Measurements from ENCODE around the gene ARHGEF28. TPM values are rescaled to one million over a fixed set of nuclear protein-coding genes. Genes with fewer than 3 reads are reported as not detected.

Gene ARHGEF28
- total and polyA plus RNA-seq, 2 of the 4 experiments (the other 2 are of a cell fraction): 3.6 to 16.0 TPM

GRCh38 chr5:73661753-73662152, 35.8 kb downstream of the ARHGEF28 start:
- H3K9ac ChIP-seq (ENCODE audit: low read depth, low read length): no peak overlapping the region
- no peak for ATAC-seq (ENCODE audit: low read depth)
- no peak overlapping the region for H4K5ac ChIP-seq (ENCODE audit: low read depth, low read length)
- H3K27ac ChIP-seq (ENCODE audit: insufficient read depth, low read length): no peak overlapping the region
- no peak overlapping the region for H2AK9ac ChIP-seq (replicated peaks; ENCODE audit: low read depth, low read length, poor library complexity)
- H4K20me1 ChIP-seq (ENCODE audit: insufficient read depth, low read length): no peaks in the 10 kb centered on the region
- ChIA-PET POLR2A (ENCODE audit: unreplicated experiment) (no interaction called here), CTCF (no interaction called here)
- H2AK5ac ChIP-seq (ENCODE audit: low read depth, low read length): no peak overlapping the region
- no peak overlapping the region for H2BK15ac ChIP-seq (ENCODE audit: low read depth, low read length)
- H3K14ac ChIP-seq (replicated peaks; ENCODE audit: low read depth, low read length): no peak overlapping the region
- no TSS peak for BruUV-seq (replicated peaks)
- H3K4me1 ChIP-seq (ENCODE audit: control insufficient read depth, insufficient read depth, low read length): no peaks in the 10 kb centered on the region
- no peak overlapping the region for H2AFZ ChIP-seq (replicated peaks; ENCODE audit: low read length, poor library complexity)
- no peak overlapping the region for H4K91ac ChIP-seq (ENCODE audit: insufficient read depth, low read depth, low read length)
- H4K8ac ChIP-seq (ENCODE audit: low read depth in 2 of 2, low read length in 2 of 2): no peak overlapping the region
- H2BK20ac ChIP-seq (ENCODE audit: low read depth, low read length): no peak overlapping the region
- H3K27me3 ChIP-seq (ENCODE audit: control insufficient read depth, insufficient read depth, low read length): no peaks in the 10 kb centered on the region
- TF ChIP-seq RAD21 (IDR thresholded peaks at IDR 0.05; ENCODE audit: low read length): no peak
- no peak for TF ChIP-seq RFX5 (IDR thresholded peaks at IDR 0.05; ENCODE audit: low read depth, low read length)
- no peak for TF ChIP-seq CHD1 (IDR thresholded peaks at IDR 0.05; ENCODE audit: low read depth, low read length)
- no peak for TF ChIP-seq POLR2A (IDR thresholded peaks at IDR 0.05; ENCODE audit: low read depth, low read length)
- TF ChIP-seq SMC3 (IDR thresholded peaks at IDR 0.05; ENCODE audit: low read depth, low read length): no peak
- no peak for TF ChIP-seq USF2 (IDR thresholded peaks at IDR 0.05; ENCODE audit: low read depth, low read length)
- no peak for TF ChIP-seq BHLHE40 (IDR thresholded peaks at IDR 0.05; ENCODE audit: low read depth, low read length)
- TF ChIP-seq RCOR1 (IDR thresholded peaks at IDR 0.05; ENCODE audit: insufficient replicate concordance, low read length): no peak
- TF ChIP-seq MAZ (IDR thresholded peaks at IDR 0.05; ENCODE audit: borderline replicate concordance, low read depth, low read length): no peak
- no peak for TF ChIP-seq FOS (IDR thresholded peaks at IDR 0.05; ENCODE audit: low read depth, low read length)
- no peaks in the 10 kb centered on the region for H3K36me3 ChIP-seq (ENCODE audit: control insufficient read depth, insufficient read depth, low read length)
- no peak overlapping the region for H3K4me2 ChIP-seq (ENCODE audit: low read depth, low read length)
- H3K9me1 ChIP-seq (ENCODE audit: insufficient read depth, low read length): no peaks in the 10 kb centered on the region
- intact Hi-C loops (cut with micrococcal nuclease): no loop called here
- dilution Hi-C loops (cut with HindIII; ENCODE audit: low sequenced_read_pairs, unreplicated experiment): no loop called here
- no peak overlapping the region for H2BK120ac ChIP-seq (ENCODE audit: low read depth, low read length)
- no peak overlapping the region for H3K18ac ChIP-seq (ENCODE audit: low read depth, low read length)
- DNase-seq: no peak
- no peaks in the 10 kb centered on the region for H3K9me3 ChIP-seq (ENCODE audit: control insufficient read depth, insufficient read depth, low read length)
- in situ Hi-C loops (cut with MboI; ENCODE audit: low sequenced_read_pairs): no loop called here
- no peak overlapping the region for H2BK5ac ChIP-seq (ENCODE audit: low read depth, low read length, poor library complexity, severe bottlenecking)
- no CpG with 5 or more reads among the region's 3 CpGs for whole genome bisulfite sequencing, 2 experiments (ENCODE audit: extremely low coverage in 2 of 2, insufficient read length in 1 of 2)
- no peak overlapping the region for H3K56ac ChIP-seq (ENCODE audit: extremely low read depth, insufficient read depth, low read length)
- peaks cover 31 to 58% of the 10 kb centered on the region in 2 experiments for H3K79me1 ChIP-seq (ENCODE audit: low read depth in 1 of 2, low read length in 2 of 2)
- H3K4me3 ChIP-seq (ENCODE audit: insufficient read depth, low read depth, low read length): no peak overlapping the region
- H3K4ac ChIP-seq (ENCODE audit: low read depth, low read length): no peak overlapping the region
- no peak overlapping the region for H3K23ac ChIP-seq (ENCODE audit: low read depth, low read length)
